HCT116 (cell line): ENCODE measurements around the gene PCDH15. TPM values are rescaled to one million over a fixed set of nuclear protein-coding genes. Genes with fewer than 3 reads are reported as not detected.

ENCODE experiments used
- ATAC-seq: fragments of 200-7000 bp; cut with Tn5 transposase; 2 replicates; pipeline ENCODE4 v1.9.1; 2020; ENCODE audit warnings: mild to moderate bottlenecking, moderate library complexity
- BruUV-seq: library from RNA; stranded (reverse); fragments of 400-500 nt; replicated peaks from 2 replicates; lab custom pipeline; 2021; lab: Mats Ljungman, UMichigan
- CTCF ChIA-PET: fragments of 300-600 bp; sonication (Branson Sonifier 250); formaldehyde crosslinking; loops from one replicate; lab custom pipeline; 2021; ENCODE audit warnings: antibody characterized with exemption; lab: Charles Lee
- POLR2A ChIA-PET: fragments of 300-600, 350-600 bp; sonication (Branson Sonifier 250); formaldehyde crosslinking; loops from one replicate; lab custom pipeline; 2021; ENCODE audit warnings: antibody characterized with exemption; lab: Charles Lee
- RAD21 ChIA-PET, 2 experiments: fragments of 300-600 bp; sonication (Branson Sonifier 250); formaldehyde crosslinking; loops; one replicate each; lab custom pipeline; 2023; ENCODE audit warnings: low total read pairs in 2 of 2; ENCODE audit not compliant: uncharacterized antibody in 2 of 2, unreplicated experiment in 2 of 2, low non-redundant PET in 1 of 2; lab: Charles Lee
- DNase-seq: peaks from one replicate; pipeline ENCODE4 v3.0.0-alpha.2; 2010; ENCODE audit warnings: low read depth, low spot score
- H2AFZ ChIP-seq: fragments of 200-600 bp; shearing (Covaris generic), sonication (generic); 2 replicates; pipeline ENCODE4 v1.6.1; 2017; ENCODE audit warnings: low read depth, mixed run types, mixed read lengths, antibody characterized with exemption, low read length; ENCODE audit not compliant: poor library complexity, severe bottlenecking
- H3K27ac ChIP-seq: 2 replicates; pipeline ENCODE4 v1.5.1; 2012; ENCODE audit warnings: low read depth, low read length
- H3K27me3 ChIP-seq: fragments of 200-600 bp; sonication (generic); 2 replicates; pipeline ENCODE4 v1.6.1; 2016; ENCODE audit warnings: mixed run types, low read length, mixed read lengths; ENCODE audit not compliant: insufficient read depth
- H3K36me3 ChIP-seq, 2 experiments: fragments of 200-500 bp in 1 of 2; fragments of 200-600 bp in 1 of 2; sonication (Bioruptor generic) in 1 of 2; sonication (generic) in 1 of 2; 2 replicates each; pipeline versions ENCODE4 v1.5.1 to v1.6.1; 2014 to 2016; ENCODE audit warnings: low read length in 2 of 2, inconsistent platforms in 1 of 2, mixed read lengths in 1 of 2, mixed run types in 1 of 2; ENCODE audit not compliant: insufficient read depth in 2 of 2, control insufficient read depth in 1 of 2
- H3K4me1 ChIP-seq, 2 experiments: fragments of 200-600 bp in 1 of 2; sonication (generic) in 1 of 2; 2 replicates each; pipeline versions ENCODE4 v1.5.1 to v1.6.1; 2012 to 2017; ENCODE audit warnings: low read length in 2 of 2, inconsistent platforms in 1 of 2, mild to moderate bottlenecking in 1 of 2, mixed read lengths in 1 of 2, mixed run types in 1 of 2, moderate library complexity in 1 of 2; ENCODE audit not compliant: insufficient read depth in 2 of 2, control insufficient read depth in 1 of 2
- H3K4me2 ChIP-seq: fragments of 200-600 bp; sonication (generic); 2 replicates; pipeline ENCODE4 v1.6.1; 2017; ENCODE audit warnings: mixed run types, low read length, mixed read lengths
- H3K4me3 ChIP-seq, 2 experiments: fragments of 200-600 bp in 1 of 2; sonication (generic) in 1 of 2; replicated peaks in 1 of 2; 2 replicates each; pipeline ENCODE4 v1.5.1; 2011 to 2016; ENCODE audit warnings: low read length in 2 of 2, control low read depth in 1 of 2, low read depth in 1 of 2, mild to moderate bottlenecking in 1 of 2, mixed read lengths in 1 of 2, mixed run types in 1 of 2
- H3K79me2 ChIP-seq: fragments of 200-600 bp; sonication (generic); 2 replicates; pipeline ENCODE4 v1.6.1; 2017; ENCODE audit warnings: mild to moderate bottlenecking, mixed run types, low read length, moderate library complexity, mixed read lengths; ENCODE audit not compliant: insufficient read depth
- H3K9ac ChIP-seq: fragments of 200-600 bp; sonication (generic); 2 replicates; pipeline ENCODE4 v1.6.1; 2016; ENCODE audit warnings: low read length, mixed read lengths
- H3K9me2 ChIP-seq: fragments of 200-600 bp; sonication (generic), shearing (Covaris generic); 2 replicates; pipeline ENCODE4 v1.6.1; 2017; ENCODE audit warnings: mixed run types, mild to moderate bottlenecking, moderate library complexity; ENCODE audit not compliant: insufficient read depth
- H3K9me3 ChIP-seq, 2 experiments: fragments of 200-500 bp in 1 of 2; fragments of 200-600 bp in 1 of 2; sonication (Bioruptor generic) in 1 of 2; sonication (generic) in 1 of 2; 2 replicates each; pipeline ENCODE4 v1.6.1; 2014 to 2017; ENCODE audit warnings: low read length in 2 of 2, mixed read lengths in 2 of 2, inconsistent platforms in 1 of 2, low read depth in 1 of 2, mild to moderate bottlenecking in 1 of 2, mixed run types in 1 of 2, moderate library complexity in 1 of 2; ENCODE audit not compliant: control insufficient read depth in 1 of 2, insufficient read depth in 1 of 2
- H4K20me1 ChIP-seq: fragments of 200-600 bp; sonication (generic), shearing (Covaris generic); 2 replicates; pipeline ENCODE4 v1.6.1; 2017; ENCODE audit warnings: mixed run types, mild to moderate bottlenecking, moderate library complexity; ENCODE audit not compliant: insufficient read depth
- ATF3 ChIP-seq: IDR thresholded peaks from 2 replicates; pipeline ENCODE4 v1.6.1; 2012
- CBX3 ChIP-seq: IDR thresholded peaks from 2 replicates; pipeline ENCODE4 v1.6.1; 2012; ENCODE audit warnings: low read depth
- CEBPB ChIP-seq: IDR thresholded peaks from 2 replicates; pipeline ENCODE4 v1.6.1; 2012; ENCODE audit warnings: low read depth
- CTCF ChIP-seq, 3 experiments: fragments of 200-600 bp in 1 of 3; sonication (generic) in 1 of 3; IDR thresholded peaks in 2 of 3; conservative IDR thresholded peaks in 1 of 3; 2 replicates each; pipeline ENCODE4 v1.5.1; 2012 to 2017; ENCODE audit warnings: low read depth in 2 of 3, low read length in 2 of 3, antibody characterized with exemption in 1 of 3, borderline replicate concordance in 1 of 3, control low read depth in 1 of 3, mild to moderate bottlenecking in 1 of 3, mixed read lengths in 1 of 3, mixed run types in 1 of 3, moderate library complexity in 1 of 3; ENCODE audit not compliant: insufficient read depth in 1 of 3
- EGR1 ChIP-seq: IDR thresholded peaks from 2 replicates; pipeline ENCODE4 v1.6.1; 2012; ENCODE audit warnings: low read depth
- ELF1 ChIP-seq: IDR thresholded peaks from 2 replicates; pipeline ENCODE4 v1.6.1; 2012; ENCODE audit warnings: low read depth, borderline replicate concordance
- FOSL1 ChIP-seq: IDR thresholded peaks from 2 replicates; pipeline ENCODE4 v1.6.1; 2012; ENCODE audit warnings: low read depth
- POLR2A ChIP-seq: IDR thresholded peaks from 2 replicates; pipeline ENCODE4 v1.7.0; 2011; ENCODE audit warnings: borderline replicate concordance; ENCODE audit not compliant: insufficient read depth, insufficient read length; ENCODE audit errors: extremely low read depth
- POLR2AphosphoS5 ChIP-seq: IDR thresholded peaks from 2 replicates; pipeline ENCODE4 v1.6.1; 2011; ENCODE audit warnings: mild to moderate bottlenecking, low read depth, low read length, moderate library complexity
- RAD21 ChIP-seq: IDR thresholded peaks from 2 replicates; pipeline ENCODE4 v1.6.1; 2012; ENCODE audit warnings: low read depth, mild to moderate bottlenecking
- SIN3A ChIP-seq: IDR thresholded peaks from 2 replicates; pipeline ENCODE4 v1.6.1; 2012; ENCODE audit warnings: low read depth
- SP1 ChIP-seq: IDR thresholded peaks from 2 replicates; pipeline ENCODE4 v1.6.1; 2012; ENCODE audit warnings: low read depth
- TCF7L2 ChIP-seq: IDR thresholded peaks from 2 replicates; pipeline ENCODE4 v1.7.0; 2011; ENCODE audit warnings: borderline replicate concordance, inconsistent platforms; ENCODE audit not compliant: insufficient read depth, insufficient read length; ENCODE audit errors: extremely low read depth
- YY1 ChIP-seq: IDR thresholded peaks from 2 replicates; pipeline ENCODE4 v1.6.1; 2011; ENCODE audit warnings: low read length, low read depth, moderate library complexity, mild to moderate bottlenecking; ENCODE audit not compliant: insufficient replicate concordance; ENCODE audit errors: extremely low read depth
- ZFX ChIP-seq: fragments of 450-650 bp; IDR thresholded peaks from 2 replicates; pipeline ENCODE4 v1.6.1; 2017
- ZNF274 ChIP-seq: fragments of 200-500 bp; sonication (Bioruptor generic); IDR thresholded peaks from 2 replicates; pipeline ENCODE4 v1.6.1; 2014; ENCODE audit warnings: mild to moderate bottlenecking, low read depth, low read length, inconsistent platforms
- intact Hi-C: fragments of 100-400 bp; cut with micrococcal nuclease; formaldehyde crosslinking; loops from 2 replicates; pipeline ENCODE4 v1.10.0; 2022
- total RNA-seq: library from RNA; stranded (reverse); gene quantifications from one replicate; pipeline ENCODE4 v1.2.1, GENCODE V29; 2021; ENCODE audit not compliant: unreplicated experiment

The PCDH15 gene
- total RNA-seq, 1 experiment from 2014 or later = not detected

GRCh38 chr10:54335296-54335695 lies 465.7 kb downstream of the PCDH15 start:
- intact Hi-C loops = no loop called here
- CTCF ChIA-PET = no interaction called here
- no peak overlapping the region for H3K4me2 ChIP-seq
- RAD21 ChIA-PET = no interaction called here
- DNase-seq (no peak), ATAC-seq (no peak)
- H2AFZ ChIP-seq = no peak overlapping the region
- no peaks in the 10 kb centered on the region for H3K79me2 ChIP-seq
- POLR2A ChIA-PET = no interaction called here
- no peaks in the 10 kb centered on the region for H3K9me2 ChIP-seq
- no peaks in the 10 kb centered on the region for H4K20me1 ChIP-seq
- no peak overlapping the region for H3K4me3 ChIP-seq
- no peak overlapping the region for H3K27ac ChIP-seq
- H3K27me3 ChIP-seq = no peaks in the 10 kb centered on the region
- H3K9ac ChIP-seq = no peak overlapping the region
- H3K36me3 ChIP-seq = no peaks in the 10 kb centered on the region
- BruUV-seq = no TSS peak
- no peak for TF ChIP-seq CTCF (IDR thresholded peaks at IDR 0.05 in 2 of 3, conservative IDR thresholded peaks at IDR 0.05 in 1 of 3; ENCODE audit: borderline replicate concordance in 1 of 3, insufficient read depth in 1 of 3, low read depth in 2 of 3, low read length in 2 of 3)
- no peak for TF ChIP-seq POLR2A
- TF ChIP-seq CEBPB = no peak
- H3K9me3 ChIP-seq = peaks cover 8 to 14% of the 10 kb centered on the region in 2 experiments; a peak in 3 of 4 replicates
- no peaks in the 10 kb centered on the region for H3K4me1 ChIP-seq

- Histone ChIP-seq H3K9ac (no peak overlapping the region), H3K36me3 (no peaks in the 10 kb centered on the region), H3K9me2 (no peaks in the 10 kb centered on the region), H3K79me2 (no peaks in the 10 kb centered on the region), H4K20me1 (no peaks in the 10 kb centered on the region), H3K4me3 (no peak overlapping the region), H3K9me3 (peaks cover 6 to 7% of the 10 kb centered on the region in 2 experiments; a peak in 2 of 4 replicates), H3K27ac (no peak overlapping the region), H3K4me2 (no peak overlapping the region), H3K27me3 (no peaks in the 10 kb centered on the region), H2AFZ (no peak overlapping the region), H3K4me1 (no peaks in the 10 kb centered on the region)
- CTCF ChIA-PET = no interaction called here
- TF ChIP-seq ATF3 (no peak), TCF7L2 (no peak), FOSL1 (no peak), EGR1 (no peak), CTCF (IDR thresholded peaks at IDR 0.05 in 2 of 3, conservative IDR thresholded peaks at IDR 0.05 in 1 of 3; ENCODE audit: borderline replicate concordance in 1 of 3, insufficient read depth in 1 of 3, low read depth in 2 of 3, low read length in 2 of 3) (no peak), POLR2AphosphoS5 (no peak), YY1 (no peak), ZFX (no peak), CBX3 (no peak), RAD21 (no peak), ELF1 (no peak), SP1 (no peak), ZNF274 (no peak), SIN3A (no peak)
- POLR2A ChIA-PET = no interaction called here
- no TSS peak for BruUV-seq
- intact Hi-C loops = no loop called here
- RAD21 ChIA-PET = no interaction called here
- ATAC-seq (no peak), DNase-seq (no peak)
Observed at GRCh38 chr10:54319341-54319740, 481.7 kb downstream of the PCDH15 start.
